ENCODE data around the gene ANKK1. TPM values are rescaled to one million over a fixed set of nuclear protein-coding genes. Genes with fewer than 3 reads are reported as not detected.

The ANKK1 gene
- total and polyA plus RNA-seq, 2 of the 8 experiments (the other 6 are each of a cell fraction or from before 2014, with no cell fraction given), result 0.11 TPM; not detected in 1

DNA sequence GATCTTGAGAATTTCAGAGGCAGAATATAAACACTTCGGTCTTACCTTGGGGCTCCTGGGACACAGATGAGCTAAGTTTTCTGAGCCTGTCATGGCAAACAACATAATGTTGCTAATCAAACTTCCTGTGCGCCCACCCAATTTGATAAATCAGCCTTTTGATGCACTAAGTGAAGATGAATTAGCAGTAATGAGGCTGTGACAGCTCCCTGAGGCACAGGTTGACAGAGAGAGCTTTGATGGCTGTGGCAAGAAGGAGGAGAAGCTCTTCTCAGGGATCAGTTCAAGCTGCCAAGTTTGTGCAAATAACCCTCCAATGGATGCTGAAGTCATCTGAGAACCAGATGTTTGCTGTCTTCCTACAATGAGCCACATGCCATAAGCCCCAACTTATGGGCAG lies 53.2 kb downstream of the ANKK1 start:
- H2AFZ ChIP-seq (ENCODE audit: low read length), result no peak overlapping the region
- CTCF ChIA-PET (ENCODE audit: partially characterized antibody), result interaction anchor here (0.8 to 3.0 kb wide), 5 partner anchors 10 to 249 kb away, joined by 3 to 8 read pairs (median 5); no protein-coding TSS in a partner anchor
- no peak for TF ChIP-seq KDM1A (IDR thresholded peaks at IDR 0.05; ENCODE audit: borderline replicate concordance, low read length)

More for the DNA sequence above, 53.2 kb downstream of the ANKK1 start:
- H3K9ac ChIP-seq (replicated peaks in 1 of 4; ENCODE audit: extremely low read depth in 1 of 4, low read depth in 3 of 4, low read length in 3 of 4), result no peak overlapping the region
- no peak overlapping the region for H4K5ac ChIP-seq (ENCODE audit: insufficient read length, low read depth, low read length)
- H4K20me1 ChIP-seq (replicated peaks in 1 of 2; ENCODE audit: control insufficient read depth in 1 of 2, insufficient read depth in 2 of 2, low read length in 2 of 2), result no peaks in the 10 kb centered on the region
- no peaks in the 10 kb centered on the region for H3K4me1 ChIP-seq (replicated peaks in 1 of 4; ENCODE audit: control insufficient read depth in 3 of 4, insufficient read depth in 4 of 4, low read length in 3 of 4)
- H3K4me3 ChIP-seq (ENCODE audit: extremely low read depth in 1 of 4, insufficient read depth in 2 of 4, low read depth in 3 of 4, low read length in 4 of 4), result no peak overlapping the region
- no peak overlapping the region for H2BK20ac ChIP-seq (ENCODE audit: low read length)
- POLR2A ChIA-PET (ENCODE audit: partially characterized antibody), result no interaction called here
- no peak overlapping the region for H2BK120ac ChIP-seq (replicated peaks; ENCODE audit: low read depth, low read length)
- WGBS, 2 experiments (ENCODE audit: extremely low coverage in 1 of 2, insufficient coverage in 1 of 2, insufficient read length in 1 of 2, insufficient replicate concordance in 2 of 2, low coverage in 1 of 2, low lambda C conversion rate in 2 of 2, missing lambda C conversion rate in 1 of 2), result 88% methylated on average over 2 of the region's 2 CpGs; no CpG with 5 or more reads in 1 of the 2 experiments
- DNase-seq (ENCODE audit: low read depth in 1 of 2, low spot score in 2 of 2), result no peak
- no peak overlapping the region; the same call in 1 of the 2 replicates for H2BK15ac ChIP-seq (ENCODE audit: low read length)
- FAIRE-seq, result no peak
- no peak overlapping the region for H3K14ac ChIP-seq (ENCODE audit: insufficient read length)
- no peak overlapping the region for H3K23ac ChIP-seq (ENCODE audit: insufficient read length)
- H2AK5ac ChIP-seq (ENCODE audit: low read depth, low read length), result no peak overlapping the region
- H3K56ac ChIP-seq (replicated peaks; ENCODE audit: insufficient read length, low read depth, low read length), result no peak overlapping the region
- H3K23me2 ChIP-seq (ENCODE audit: low read depth, low read length), result no peaks in the 10 kb centered on the region
- H3K27me3 ChIP-seq (replicated peaks in 1 of 4; ENCODE audit: control insufficient read depth in 3 of 4, extremely low read depth in 1 of 4, insufficient read depth in 3 of 4, low read length in 3 of 4), result 0 out of 7 replicates have a peak, but pooled peaks cover 0 to 2% (median 0%) of the 10 kb centered on the region in 4 experiments
- H4K91ac ChIP-seq (replicated peaks; ENCODE audit: insufficient read length, low read length), result no peak overlapping the region
- no peak overlapping the region for H3K27ac ChIP-seq (ENCODE audit: low read depth, low read length)
- H3K36me3 ChIP-seq (ENCODE audit: control insufficient read depth in 2 of 4, insufficient read depth in 4 of 4, low read length in 3 of 4), result no peaks in the 10 kb centered on the region
- no peak overlapping the region for H3K4me2 ChIP-seq (ENCODE audit: insufficient read depth in 1 of 2, low read depth in 2 of 2, low read length in 2 of 2)
- no peak overlapping the region for H2BK12ac ChIP-seq (ENCODE audit: low read depth, low read length)
- H3K79me1 ChIP-seq (ENCODE audit: low read depth, low read length), result no peaks in the 10 kb centered on the region
- no peak overlapping the region for H2BK5ac ChIP-seq (ENCODE audit: low read depth, low read length)
- H3K9me3 ChIP-seq (ENCODE audit: insufficient read depth in 2 of 2, low read depth in 1 of 2, low read length in 1 of 2), result no peaks in the 10 kb centered on the region
- H4K8ac ChIP-seq (ENCODE audit: extremely low read depth, insufficient read depth, low read length), result no peak overlapping the region
- H3K79me2 ChIP-seq (ENCODE audit: control insufficient read depth in 1 of 2, insufficient read depth in 2 of 2, low read length in 2 of 2), result no peaks in the 10 kb centered on the region
- no peak overlapping the region for H3K18ac ChIP-seq (ENCODE audit: extremely low read depth, low read length)
- H3K4ac ChIP-seq (replicated peaks; ENCODE audit: insufficient read length, low read depth, low read length), result no peak overlapping the region
